OCI-LY7 (cell line): ENCODE measurements around the gene XYLT1.

Experiments
- CTCF ChIP-seq: fragments of 200-600 bp; sonication (generic); conservative IDR thresholded peaks from 2 replicates; pipeline ENCODE4 v1.5.1; 2014; ENCODE audit warnings: mild to moderate bottlenecking, antibody characterized with exemption, low read length, moderate library complexity, mixed read lengths
- EZH2phosphoT487 ChIP-seq: fragments of 200-600 bp; sonication (generic); IDR thresholded peaks from 2 replicates; pipeline ENCODE4 v1.6.1; 2018; ENCODE audit warnings: low read depth, borderline replicate concordance, mild to moderate bottlenecking, mixed run types, antibody characterized with exemption, low read length, moderate library complexity, mixed read lengths

- TF ChIP-seq EZH2phosphoT487: no peak
- TF ChIP-seq CTCF: no peak
Measured at GRCh38 chr16:17103216-17103615, 367.5 kb downstream of the XYLT1 start.
